ENCODE data around the gene SLC26A2. TPM values are rescaled to one million over a fixed set of nuclear protein-coding genes. Genes with fewer than 3 reads are reported as not detected.
A peak's percentile ranks its signal among the peaks of the same experiment; 100 is the strongest.

The SLC26A2 gene
- total RNA-seq, 1 donor from 2014 or later, result 18.8 TPM

GRCh38 chr5:150035139-150035895, 74.8 kb downstream of the SLC26A2 start:
- DNase-seq (ENCODE audit: low read depth in 2 of 2), result no peak

- DNase-seq (ENCODE audit: low read depth in 2 of 2), result peak in 1 of 2 donors; percentile 83
These were observed 76.0 kb downstream of the SLC26A2 start for GRCh38 chr5:150036513-150036912.

Other genes starting within 250 kb of the SLC26A2 start
- 1.1 and 2.0 TPM in 2 replicates for gene PPARGC1B, start 230.4 kb upstream of the SLC26A2 start, total RNA-seq
- under 0.01 TPM in 1 of 2 replicates, not detected in the other for gene PDE6A, start 16.0 kb upstream of the SLC26A2 start, total RNA-seq
- gene TIGD6, start 39.9 kb downstream of the SLC26A2 start, total RNA-seq, result 2.6 and 5.6 TPM in 2 replicates
- 20.3 and 29.8 TPM in 2 replicates for gene HMGXB3, start 40.0 kb downstream of the SLC26A2 start, total RNA-seq
- gene CSF1R, start 125.8 kb downstream of the SLC26A2 start, total RNA-seq, result not detected in 2 replicates
- gene PDGFRB, start 195.1 kb downstream of the SLC26A2 start, total RNA-seq, result 5.4 and 9.5 TPM in 2 replicates
- under 0.01 TPM in 1 of 2 replicates, not detected in the other for gene CDX1, start 206.0 kb downstream of the SLC26A2 start, total RNA-seq
- gene SLC6A7, start 229.3 kb downstream of the SLC26A2 start, total RNA-seq, result not detected in 2 replicates

Measured in lung microvascular endothelial cell (primary cell).